ENCODE measurements around the gene APOBEC3F. TPM values are rescaled to one million over a fixed set of nuclear protein-coding genes. Genes with fewer than 3 reads are reported as not detected.
"Not testable (repeated sequence)": the region's sequence is repeated elsewhere in the genome, so short reads cannot be mapped to it uniquely, and the experiment has no call there.

The APOBEC3F gene
- total RNA-seq, 2 donors from 2014 or later: 44.8 to 49.0 TPM

DNA sequence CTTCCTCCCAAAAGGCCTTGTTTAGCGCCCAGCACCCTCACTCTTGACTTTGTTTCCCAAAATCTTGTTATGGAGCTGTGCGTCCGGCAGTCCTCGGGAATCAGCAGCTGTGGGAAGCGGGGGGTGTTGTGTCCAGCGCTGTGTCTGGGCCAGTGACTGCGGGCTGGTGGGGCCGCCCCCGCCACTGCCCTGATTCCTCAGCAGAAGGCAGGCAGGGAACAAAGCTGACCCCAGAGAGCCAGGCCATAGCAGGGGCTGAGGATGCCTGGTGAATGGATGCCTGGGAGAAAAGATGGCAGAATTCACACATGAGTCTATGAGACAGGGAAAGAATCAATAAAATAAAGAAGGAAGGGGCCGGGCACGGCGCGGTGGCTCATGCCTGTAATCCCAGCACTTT lies 24.1 kb upstream of the APOBEC3F start:
- Mint-ChIP-seq H3K27me3 (ENCODE audit: low read depth) (no peaks in the 10 kb centered on the region), H3K9me3 (no peaks in the 10 kb centered on the region), H3K27ac (peak overlapping the region; percentile 43), H3K4me1 (ENCODE audit: low read depth) (peaks cover 73% of the 10 kb centered on the region), H3K4me3 (peak overlapping the region; percentile 16 to 55), H3K36me3 (ENCODE audit: insufficient read depth in 2 of 2) (peaks cover 3 to 22% of the 10 kb centered on the region in 2 donors)
- ATAC-seq (replicated peaks in 1 of 2) (no peak), DNase-seq (no peak)

DNA sequence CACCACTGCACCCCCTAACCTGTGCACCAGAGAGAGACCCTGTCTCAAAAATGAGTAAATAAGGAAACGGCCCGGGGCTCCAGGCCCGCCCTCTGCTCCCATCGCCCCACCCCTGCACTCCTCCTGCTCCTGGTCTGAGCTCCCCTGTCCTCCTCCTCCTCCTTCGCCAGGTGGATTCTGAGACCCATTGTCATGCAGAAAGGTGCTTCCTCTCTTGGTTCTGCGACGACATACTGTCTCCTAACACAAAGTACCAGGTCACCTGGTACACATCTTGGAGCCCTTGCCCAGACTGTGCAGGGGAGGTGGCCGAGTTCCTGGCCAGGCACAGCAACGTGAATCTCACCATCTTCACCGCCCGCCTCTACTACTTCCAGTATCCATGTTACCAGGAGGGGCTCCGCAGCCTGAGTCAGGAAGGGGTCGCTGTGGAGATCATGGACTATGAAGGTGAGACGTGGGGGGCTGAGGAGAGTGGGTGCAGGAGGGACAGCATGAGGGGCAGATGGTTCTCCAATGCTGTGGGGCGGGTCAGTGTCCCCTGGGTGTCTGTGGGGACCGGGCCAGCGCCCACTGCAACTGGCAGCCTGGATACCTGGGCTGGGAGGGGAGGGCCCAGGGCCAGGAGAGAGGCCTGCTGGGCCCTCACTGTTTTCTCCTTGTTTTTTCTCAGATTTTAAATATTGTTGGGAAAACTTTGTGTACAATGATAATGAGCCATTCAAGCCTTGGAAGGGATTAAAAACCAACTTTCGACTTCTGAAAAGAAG lies 22.9 kb upstream of the APOBEC3F start:
- H3K4me1 Mint-ChIP-seq (ENCODE audit: low read depth): peaks cover 76% of the 10 kb centered on the region
- H3K27me3 Mint-ChIP-seq (ENCODE audit: low read depth): no peaks in the 10 kb centered on the region
- peaks cover 6 to 24% of the 10 kb centered on the region in 2 donors for H3K36me3 Mint-ChIP-seq (ENCODE audit: insufficient read depth in 2 of 2)
- DNase-seq (no peak), ATAC-seq (replicated peaks in 1 of 2) (no peak)
- no peak overlapping the region for H3K27ac Mint-ChIP-seq
- H3K9me3 Mint-ChIP-seq: no peaks in the 10 kb centered on the region
- peak overlapping the region in 1 of 2 donors; percentile 13 for H3K4me3 Mint-ChIP-seq

- Mint-ChIP-seq H3K27ac (peak overlapping the region; percentile 92), H3K4me3 (peak overlapping the region; percentile 96 to 97), H3K4me1 (ENCODE audit: low read depth) (peaks cover 76% of the 10 kb centered on the region), H3K36me3 (ENCODE audit: insufficient read depth in 2 of 2) (peaks cover 6 to 23% of the 10 kb centered on the region in 2 donors)
- not testable (repeated sequence) for ATAC-seq (replicated peaks in 1 of 2); H3K9me3 Mint-ChIP-seq; DNase-seq; H3K27me3 Mint-ChIP-seq (ENCODE audit: low read depth)
These were observed 20.5 kb upstream of the APOBEC3F start for GRCh38 chr22:39020021-39020651.

DNA sequence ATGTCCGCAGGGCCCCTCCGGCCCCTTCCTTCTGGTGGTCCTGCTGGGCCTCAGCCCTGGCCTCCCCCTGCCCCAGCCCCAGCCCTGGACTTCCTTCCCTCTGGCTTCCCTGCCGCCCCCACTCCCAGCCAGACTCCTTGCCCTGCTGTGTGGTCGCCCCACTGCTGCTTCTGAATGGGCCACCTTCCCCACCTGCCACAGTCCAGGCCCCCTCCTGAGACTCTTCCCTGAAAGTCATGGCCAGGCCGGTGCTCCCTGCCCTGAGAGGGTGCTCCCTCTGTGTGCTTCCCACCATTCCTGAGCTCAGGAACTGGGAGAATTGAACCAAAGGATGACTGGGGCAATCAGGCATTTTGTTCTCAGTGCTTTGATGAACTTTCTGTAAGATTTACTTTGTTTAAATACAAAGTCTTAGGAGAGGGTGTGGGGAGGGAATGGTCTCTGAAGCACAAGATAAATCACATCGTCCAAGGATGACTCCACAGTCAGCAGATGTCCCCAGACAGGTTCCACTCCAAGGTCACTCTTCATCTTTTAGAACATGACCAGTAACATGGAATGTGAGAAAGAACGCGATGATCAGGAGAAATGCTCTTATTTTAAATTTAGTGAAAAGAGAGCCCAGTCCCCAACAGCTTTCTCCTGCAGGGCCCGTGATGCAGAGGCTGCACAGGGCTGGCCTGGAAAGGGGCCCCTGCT lies 19.0 kb upstream of the APOBEC3F start:
- no peaks in the 10 kb centered on the region for H3K9me3 Mint-ChIP-seq
- peak overlapping the region; percentile 96 to 97 for H3K4me3 Mint-ChIP-seq
- H3K4me1 Mint-ChIP-seq (ENCODE audit: low read depth): peaks cover 71% of the 10 kb centered on the region
- ATAC-seq (replicated peaks in 1 of 2) (no peak), DNase-seq (no peak)
- no peaks in the 10 kb centered on the region for H3K27me3 Mint-ChIP-seq (ENCODE audit: low read depth)
- peak overlapping the region; percentile 99 for H3K27ac Mint-ChIP-seq
- H3K36me3 Mint-ChIP-seq (ENCODE audit: insufficient read depth in 2 of 2): peaks cover 6 to 17% of the 10 kb centered on the region in 2 donors

DNA sequence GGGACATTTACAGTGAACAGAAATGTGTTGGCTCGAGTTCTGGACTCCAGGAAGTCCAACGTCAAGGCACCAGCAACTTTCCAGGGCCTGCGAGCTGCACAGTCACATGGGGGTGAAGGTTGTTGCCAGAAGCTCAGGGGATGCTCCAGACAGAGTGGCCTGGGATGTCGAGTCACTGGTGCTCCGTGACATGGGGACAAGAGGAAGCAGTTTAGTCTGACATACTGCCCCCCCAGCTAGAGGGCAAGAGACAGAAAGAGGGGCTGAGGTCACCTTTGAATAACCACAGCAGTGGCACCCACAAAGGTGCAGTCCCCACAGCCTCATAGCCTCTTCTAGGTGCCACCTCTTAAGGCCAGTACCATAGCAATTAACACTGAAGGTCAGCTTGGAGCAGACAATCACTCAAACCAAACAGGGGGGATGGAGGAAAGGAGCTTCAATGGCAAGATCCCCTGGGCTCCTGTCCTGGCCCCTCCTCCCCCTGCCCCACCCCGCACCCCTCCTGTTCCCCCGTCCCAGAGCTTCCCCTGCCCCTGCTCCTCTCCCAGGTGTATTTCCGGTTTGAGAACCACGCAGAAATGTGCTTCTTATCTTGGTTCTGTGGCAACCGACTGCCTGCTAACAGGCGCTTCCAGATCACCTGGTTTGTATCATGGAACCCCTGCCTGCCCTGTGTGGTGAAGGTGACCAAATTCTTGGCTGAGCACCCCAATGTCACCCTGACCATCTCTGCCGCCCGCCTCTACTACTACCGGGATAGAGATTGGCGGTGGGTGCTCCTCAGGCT lies 15.9 kb upstream of the APOBEC3F start:
- Mint-ChIP-seq H3K9me3 (no peaks in the 10 kb centered on the region), H3K4me3 (peak overlapping the region; percentile 47 to 59), H3K4me1 (ENCODE audit: low read depth) (peaks cover 62% of the 10 kb centered on the region), H3K36me3 (ENCODE audit: insufficient read depth in 2 of 2) (peaks cover 6 to 8% of the 10 kb centered on the region in 2 donors), H3K27ac (peak overlapping the region; percentile 58), H3K27me3 (ENCODE audit: low read depth) (no peaks in the 10 kb centered on the region)
- ATAC-seq (replicated peaks in 1 of 2) (no peak), DNase-seq (no peak)

GRCh38 chr22:39026509-39027150 lies 14.0 kb upstream of the APOBEC3F start:
- H3K27ac Mint-ChIP-seq: no peak overlapping the region
- no peaks in the 10 kb centered on the region for H3K27me3 Mint-ChIP-seq (ENCODE audit: low read depth)
- peaks cover 44% of the 10 kb centered on the region for H3K4me1 Mint-ChIP-seq (ENCODE audit: low read depth)
- DNase-seq (no peak), ATAC-seq (replicated peaks in 1 of 2) (no peak)
- H3K9me3 Mint-ChIP-seq: no peaks in the 10 kb centered on the region
- peaks cover 2 to 9% of the 10 kb centered on the region in 2 donors for H3K36me3 Mint-ChIP-seq (ENCODE audit: insufficient read depth in 2 of 2)
- no peak overlapping the region for H3K4me3 Mint-ChIP-seq

DNA sequence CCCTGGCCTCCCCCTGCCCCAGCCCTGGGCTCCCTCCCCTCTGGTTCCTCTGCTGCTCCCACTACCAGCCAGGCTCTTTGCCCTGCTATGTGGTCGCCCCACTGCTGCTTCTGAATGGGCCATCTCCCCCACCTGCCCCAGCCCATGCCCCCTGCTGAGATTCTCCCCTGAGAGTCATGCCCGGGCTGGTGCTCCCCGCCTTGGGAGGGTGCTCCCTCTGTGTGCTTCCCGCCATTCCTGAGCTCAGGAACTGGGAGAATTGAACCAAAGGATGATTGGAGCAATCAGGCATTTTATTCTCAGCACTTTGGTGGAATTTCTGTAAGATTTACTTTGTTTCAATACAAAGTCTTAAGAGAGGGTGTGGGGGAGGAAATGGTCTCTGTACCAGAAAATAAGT lies 12.9 kb upstream of the APOBEC3F start:
- Mint-ChIP-seq H3K27ac (peak overlapping the region; percentile 82), H3K36me3 (ENCODE audit: insufficient read depth in 2 of 2) (peaks cover 0 to 9% of the 10 kb centered on the region in 2 donors), H3K9me3 (no peaks in the 10 kb centered on the region), H3K27me3 (ENCODE audit: low read depth) (no peaks in the 10 kb centered on the region), H3K4me1 (ENCODE audit: low read depth) (peaks cover 37% of the 10 kb centered on the region), H3K4me3 (peak overlapping the region in 1 of 2 donors; percentile 47)
- DNase-seq: no peak
- peak in 1 of 2 donors; percentile 25 for ATAC-seq (replicated peaks in 1 of 2)

DNA sequence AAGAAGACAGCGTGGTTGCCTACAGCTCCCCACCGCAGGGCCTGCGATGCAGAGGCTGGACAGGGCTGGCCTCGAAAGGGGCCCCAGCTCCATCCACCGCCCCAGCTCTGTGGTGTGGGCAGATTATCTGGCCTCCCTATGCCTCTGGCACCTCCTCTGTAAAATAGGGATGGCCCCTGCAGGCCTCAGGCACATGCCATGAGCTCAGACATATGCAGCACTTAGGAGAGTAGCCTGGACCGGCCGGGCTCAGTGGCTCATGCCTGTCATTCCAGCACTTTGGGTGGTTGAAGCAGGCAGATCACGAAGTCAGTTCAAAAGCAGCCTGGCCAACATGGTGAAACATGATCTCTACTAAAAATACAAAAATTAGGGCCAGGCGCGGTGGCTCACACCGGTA lies 12.4 kb upstream of the APOBEC3F start:
- no peak for ATAC-seq (replicated peaks in 1 of 2)
- Mint-ChIP-seq H3K36me3 (ENCODE audit: insufficient read depth in 2 of 2) (peaks cover 0 to 8% of the 10 kb centered on the region in 2 donors), H3K27me3 (ENCODE audit: low read depth) (no peaks in the 10 kb centered on the region)

GRCh38 chr22:39029227-39029626 lies 11.4 kb upstream of the APOBEC3F start:
- ATAC-seq (replicated peaks in 1 of 2) (no peak), DNase-seq (no peak)
- no peak overlapping the region for H3K27ac Mint-ChIP-seq
- no peaks in the 10 kb centered on the region for H3K27me3 Mint-ChIP-seq (ENCODE audit: low read depth)
- H3K36me3 Mint-ChIP-seq (ENCODE audit: insufficient read depth in 2 of 2): peaks cover 0 to 6% of the 10 kb centered on the region in 2 donors
- no peaks in the 10 kb centered on the region for H3K9me3 Mint-ChIP-seq
- no peak overlapping the region for H3K4me3 Mint-ChIP-seq
- H3K4me1 Mint-ChIP-seq (ENCODE audit: low read depth): peaks cover 28% of the 10 kb centered on the region

More for the DNA sequence above, 12.4 kb upstream of the APOBEC3F start:
- Mint-ChIP-seq H3K27ac (no peak overlapping the region), H3K4me3 (peak overlapping the region in 1 of 2 donors; percentile 47), H3K4me1 (ENCODE audit: low read depth) (peaks cover 37% of the 10 kb centered on the region), H3K9me3 (no peaks in the 10 kb centered on the region)
- DNase-seq: no peak

GRCh38 chr22:39030705-39031104 lies 10.0 kb upstream of the APOBEC3F start:
- H3K27ac Mint-ChIP-seq: peak overlapping the region; percentile 9
- no peak for DNase-seq
- peaks cover 0 to 6% of the 10 kb centered on the region in 2 donors for H3K36me3 Mint-ChIP-seq (ENCODE audit: insufficient read depth in 2 of 2)
- H3K9me3 Mint-ChIP-seq: no peaks in the 10 kb centered on the region
- H3K4me3 Mint-ChIP-seq: no peak overlapping the region
- H3K4me1 Mint-ChIP-seq (ENCODE audit: low read depth): peaks cover 17% of the 10 kb centered on the region
- no peak for ATAC-seq (replicated peaks in 1 of 2)
- no peaks in the 10 kb centered on the region for H3K27me3 Mint-ChIP-seq (ENCODE audit: low read depth)

DNA sequence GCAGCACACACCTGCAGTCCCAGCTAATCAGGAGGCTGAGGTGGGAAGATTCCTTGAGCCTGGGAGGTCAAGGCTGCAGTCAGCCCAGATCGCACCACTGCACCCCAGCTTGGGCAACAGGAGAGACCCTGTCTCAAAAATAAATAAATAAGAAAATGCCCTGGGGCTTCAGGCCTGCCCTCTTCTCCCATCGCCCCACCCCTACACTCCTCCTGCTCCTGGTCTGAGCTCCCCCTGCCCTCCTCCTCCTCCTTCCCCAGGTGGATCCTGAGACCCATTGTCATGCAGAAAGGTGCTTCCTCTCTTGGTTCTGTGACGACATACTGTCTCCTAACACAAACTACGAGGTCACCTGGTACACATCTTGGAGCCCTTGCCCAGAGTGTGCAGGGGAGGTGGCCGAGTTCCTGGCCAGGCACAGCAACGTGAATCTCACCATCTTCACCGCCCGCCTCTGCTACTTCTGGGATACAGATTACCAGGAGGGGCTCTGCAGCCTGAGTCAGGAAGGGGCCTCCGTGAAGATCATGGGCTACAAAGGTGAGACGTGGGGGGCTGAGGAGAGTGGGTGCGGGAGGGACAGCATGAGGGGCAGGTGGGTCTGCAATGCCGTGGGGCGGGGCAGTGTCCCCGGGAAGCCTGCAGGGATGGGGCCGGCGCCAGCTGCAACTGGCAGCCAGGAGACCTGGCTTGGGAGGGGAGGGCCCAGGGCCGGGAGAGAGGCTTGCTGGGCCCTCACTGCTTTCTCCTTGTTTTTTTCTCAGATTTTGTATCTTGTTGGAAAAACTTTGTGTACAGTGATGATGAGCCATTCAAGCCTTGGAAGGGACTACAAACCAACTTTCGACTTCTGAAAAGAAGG lies 9.0 kb upstream of the APOBEC3F start:
- peaks cover 16% of the 10 kb centered on the region for H3K4me1 Mint-ChIP-seq (ENCODE audit: low read depth)
- ATAC-seq (replicated peaks in 1 of 2); DNase-seq; H3K9me3 Mint-ChIP-seq; H3K36me3 Mint-ChIP-seq (ENCODE audit: insufficient read depth in 2 of 2); H3K27me3 Mint-ChIP-seq (ENCODE audit: low read depth); H3K27ac Mint-ChIP-seq; H3K4me3 Mint-ChIP-seq: not testable (repeated sequence)

Data from activated T-cell treated with anti-CD3 and anti-CD28 coated beads, Interleukin-2, amount 50 U/mL, for 72 hours (primary cell).